ENCODE measurements around the gene RABGAP1L.
"Not testable (repeated sequence)": the region's sequence is repeated elsewhere in the genome, so short reads cannot be mapped to it uniquely, and the experiment has no call there.

Gene RABGAP1L

GRCh38 chr1:174397261-174397660 lies 237.9 kb downstream of the RABGAP1L start:
- no peak for DNase-seq

GRCh38 chr1:174398246-174398645 lies 238.9 kb downstream of the RABGAP1L start:
- DNase-seq = no peak

DNA sequence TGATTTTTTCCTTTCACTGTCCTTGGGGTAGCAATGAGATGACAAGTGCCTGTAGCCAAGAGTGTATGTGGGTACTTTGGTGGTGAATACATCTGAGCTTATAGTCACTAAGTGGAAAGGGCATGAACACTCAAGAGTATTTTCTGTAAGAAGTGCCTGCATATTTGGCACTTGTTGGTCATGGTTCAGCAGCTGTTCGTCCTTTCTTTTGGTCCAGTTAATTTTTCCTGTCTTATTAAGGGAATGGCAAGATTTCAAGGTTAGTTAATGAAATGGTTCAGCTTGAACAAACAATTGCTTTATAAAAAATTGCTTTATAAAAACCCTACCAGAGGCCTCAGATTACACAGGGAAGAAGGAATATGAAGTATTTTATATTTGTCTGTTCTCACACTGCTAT lies 239.9 kb downstream of the RABGAP1L start:
- no peak for DNase-seq

DNA sequence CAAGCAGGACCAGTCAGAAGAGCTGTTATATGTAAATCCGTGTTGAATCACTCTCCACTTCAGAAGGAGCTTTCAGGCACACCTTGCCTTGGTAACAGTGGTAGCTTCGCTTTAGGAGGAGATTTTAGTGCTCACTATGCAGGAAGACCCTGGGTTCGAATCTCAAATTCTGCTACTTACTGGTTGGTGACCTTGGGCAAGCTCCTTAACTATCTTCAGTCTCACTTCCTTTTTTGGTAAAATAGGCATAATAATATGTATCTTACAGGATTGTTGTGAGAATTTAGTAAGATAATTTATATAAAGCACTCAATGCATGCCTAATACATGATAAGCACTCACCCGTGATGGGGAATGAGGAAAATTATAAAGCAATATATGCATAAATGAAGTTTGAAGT lies 241.8 kb downstream of the RABGAP1L start:
- DNase-seq = no peak

- no peak for DNase-seq
These were observed 245.9 kb downstream of the RABGAP1L start for GRCh38 chr1:174405219-174405618.

DNA sequence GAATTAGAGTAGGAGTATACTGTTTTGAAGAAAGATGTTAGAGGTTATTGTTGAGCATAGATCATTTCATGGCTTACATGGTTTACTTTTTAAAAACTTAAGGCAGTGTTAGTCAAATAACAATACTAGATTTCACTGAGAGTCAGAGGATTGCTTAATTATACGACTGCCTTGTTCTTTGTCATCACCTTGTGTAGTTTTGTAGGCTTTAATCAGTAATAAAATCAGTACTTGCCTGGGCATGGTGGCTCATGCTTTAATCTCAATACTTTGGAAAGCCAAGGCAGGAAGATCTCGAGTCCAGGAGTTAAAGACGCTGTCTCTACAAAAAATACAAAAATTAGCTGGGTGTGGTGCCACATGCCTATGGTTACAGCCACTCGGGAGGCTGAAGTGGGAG lies 247.1 kb downstream of the RABGAP1L start:
- DNase-seq = no peak

GRCh38 chr1:174407665-174408064 lies 248.3 kb downstream of the RABGAP1L start:
- DNase-seq = no peak

- no peak for DNase-seq
These were observed 248.8 kb downstream of the RABGAP1L start for GRCh38 chr1:174408146-174408545.

GRCh38 chr1:174409801-174410200 lies 250.5 kb downstream of the RABGAP1L start:
- not testable (repeated sequence) for DNase-seq

GRCh38 chr1:174413632-174414031 lies 254.3 kb downstream of the RABGAP1L start:
- no peak for DNase-seq

GRCh38 chr1:174414203-174414602 lies 254.9 kb downstream of the RABGAP1L start:
- DNase-seq = no peak

DNA sequence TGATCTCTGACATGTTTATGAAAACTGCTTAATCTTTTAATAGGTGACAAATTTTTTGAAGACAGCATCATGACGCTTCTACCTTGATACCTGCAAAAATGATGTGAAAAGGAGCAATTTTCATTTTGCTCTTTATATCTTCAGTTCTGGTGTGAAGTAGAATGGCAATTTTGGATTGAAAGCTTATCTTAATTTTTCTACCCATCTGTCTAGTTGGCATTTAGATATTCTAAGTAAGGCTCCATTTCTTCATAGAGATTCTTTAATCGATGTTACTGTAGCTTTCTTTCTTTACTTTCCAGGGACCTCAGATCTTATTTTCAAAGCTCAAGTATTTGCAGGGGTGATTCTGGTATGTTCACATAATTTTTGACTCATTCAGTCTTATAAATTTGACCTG lies 256.2 kb downstream of the RABGAP1L start:
- no peak for DNase-seq

DNA sequence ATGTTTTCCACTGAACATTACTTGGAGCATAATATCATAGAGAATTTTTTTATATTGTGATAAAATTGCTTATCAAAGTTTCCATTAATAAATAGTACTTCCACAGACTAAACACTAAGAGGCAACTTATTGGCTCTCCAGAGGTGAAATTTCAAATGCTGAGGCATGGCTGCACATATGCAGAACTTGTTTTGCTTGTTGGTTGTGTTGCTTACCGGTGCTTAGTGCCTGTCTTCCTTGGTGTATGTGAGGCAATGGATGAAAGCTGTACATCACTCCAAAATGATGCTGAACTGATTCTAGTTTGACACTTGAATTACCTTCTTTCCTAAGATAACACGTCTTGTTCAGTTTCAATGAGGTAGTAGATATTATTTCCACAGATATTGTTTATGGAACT lies 258.6 kb downstream of the RABGAP1L start:
- DNase-seq = no peak

DNA sequence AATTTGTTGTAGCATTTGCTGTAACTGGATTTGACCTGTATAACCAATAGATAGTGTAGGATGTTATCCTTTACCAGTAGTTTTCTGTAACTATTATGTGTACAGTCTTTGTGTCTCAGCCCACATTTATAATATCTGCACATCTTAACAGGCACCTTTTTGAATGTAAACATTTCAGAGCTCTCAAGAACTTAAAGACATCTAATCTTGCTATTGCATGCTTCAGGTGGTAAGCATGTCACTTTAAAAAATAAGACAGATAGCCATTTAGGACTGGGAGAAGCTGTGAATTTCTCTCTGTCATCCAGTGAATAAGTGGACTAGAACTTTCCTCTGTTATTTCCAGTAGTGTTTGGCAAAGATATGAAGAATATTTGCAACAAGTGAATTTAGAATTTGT lies 265.8 kb downstream of the RABGAP1L start:
- DNase-seq = no peak

DNA sequence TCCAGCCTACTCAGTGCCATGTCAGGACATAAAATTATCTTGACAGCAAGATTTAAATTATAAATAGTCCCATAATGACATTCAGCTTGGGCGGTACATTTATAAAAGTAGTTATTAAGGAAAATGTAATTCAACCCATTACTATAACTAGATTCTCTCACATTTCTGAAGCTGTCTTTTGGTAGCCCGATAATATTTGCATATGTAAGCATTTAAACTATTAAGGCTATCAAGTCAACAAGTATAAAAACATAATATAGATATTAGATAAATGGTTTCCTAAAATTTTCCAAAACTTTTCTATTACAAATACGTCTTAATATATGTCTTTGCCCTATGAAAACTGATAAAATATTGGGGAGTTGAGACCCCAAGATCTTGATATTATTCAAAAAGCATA lies 266.8 kb downstream of the RABGAP1L start:
- DNase-seq = no peak

DNA sequence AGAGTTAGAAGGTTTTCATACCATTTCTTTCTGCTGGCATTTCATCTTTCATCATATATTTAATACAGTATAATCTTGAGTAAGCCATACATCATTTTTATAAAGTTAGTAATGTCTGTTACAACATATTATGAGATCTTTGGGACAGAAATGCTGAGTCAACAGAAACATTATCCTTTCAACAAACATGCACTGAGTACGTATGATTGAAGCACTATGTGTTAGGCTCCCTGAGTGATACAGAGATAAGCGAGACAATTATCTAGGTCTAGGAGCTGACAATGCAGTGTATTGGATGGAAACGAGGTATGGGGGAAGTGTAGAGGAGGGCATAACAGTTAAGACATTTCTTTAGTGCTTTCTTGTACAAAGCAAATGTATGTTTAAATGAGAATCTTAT lies 268.7 kb downstream of the RABGAP1L start:
- no peak for DNase-seq

- DNase-seq = no peak
These were observed 269.4 kb downstream of the RABGAP1L start for GRCh38 chr1:174428739-174429138.

GRCh38 chr1:174433451-174433850 lies 274.1 kb downstream of the RABGAP1L start:
- no peak for DNase-seq

DNA sequence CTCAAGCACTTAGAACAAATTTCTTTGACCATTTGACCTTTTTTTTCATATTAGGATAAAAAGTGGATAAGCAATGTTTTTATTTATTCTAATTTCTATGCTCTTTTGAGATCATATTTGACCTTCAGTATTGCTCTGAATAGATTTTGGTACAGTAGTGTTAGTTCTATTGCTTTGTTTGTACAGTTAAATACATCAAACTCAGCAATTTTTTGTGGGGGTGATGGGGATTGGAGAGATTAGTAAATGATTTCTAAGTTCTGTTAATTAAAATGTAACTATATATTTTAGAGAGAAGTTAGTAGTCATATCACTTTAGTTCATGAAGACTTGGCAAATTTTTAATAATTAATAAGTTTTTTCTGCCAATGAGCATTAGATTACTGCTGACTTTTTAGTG lies 286.0 kb downstream of the RABGAP1L start:
- no peak for DNase-seq

DNA sequence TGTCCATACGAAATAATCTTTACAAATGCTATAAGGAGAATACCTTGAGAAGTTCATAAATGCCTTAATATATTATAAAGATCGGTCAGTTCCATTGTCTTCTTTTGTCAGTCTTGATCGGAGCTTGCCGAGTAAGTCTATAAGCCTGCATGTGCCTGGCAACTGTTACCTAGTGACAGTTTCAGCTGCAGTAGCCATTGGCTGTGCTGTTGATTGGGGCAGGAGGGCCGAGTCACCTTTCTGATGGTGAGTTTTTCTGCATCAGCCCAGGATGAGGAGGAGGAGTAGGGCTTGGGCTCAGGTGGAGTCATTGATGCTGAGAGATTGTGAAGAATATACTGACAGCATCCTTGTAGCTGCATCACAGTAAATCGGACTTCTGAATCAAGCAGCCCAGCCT lies 286.5 kb downstream of the RABGAP1L start:
- no peak for DNase-seq

- DNase-seq = no peak
These were observed 288.7 kb downstream of the RABGAP1L start, which contains the start of gene GPR52 for GRCh38 chr1:174447866-174448530. TSS of gene GPR52 (plus strand) at chr1:174447964. CDS start at chr1:174448112, 148 bp downstream.

- no peak for DNase-seq
These were observed 289.2 kb downstream of the RABGAP1L start for GRCh38 chr1:174448531-174448883.

DNA sequence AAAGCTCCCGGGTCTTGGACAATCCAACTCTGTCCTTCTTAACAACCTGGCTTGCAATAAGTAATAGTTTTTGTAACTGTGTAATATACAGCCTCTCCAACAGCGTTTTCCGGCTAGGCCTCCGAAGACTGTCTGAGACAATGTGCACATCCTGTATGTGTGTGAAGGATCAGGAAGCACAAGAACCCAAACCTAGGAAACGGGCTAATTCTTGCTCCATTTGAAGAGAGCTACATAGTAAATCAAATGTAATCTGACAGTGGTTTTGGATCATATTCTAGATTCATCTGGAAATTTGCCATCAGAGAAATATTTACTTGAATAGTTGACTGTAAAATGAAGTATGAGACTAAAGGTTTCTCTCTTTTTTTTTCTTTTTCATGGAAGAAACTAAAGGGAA lies 289.7 kb downstream of the RABGAP1L start:
- DNase-seq = no peak

GRCh38 chr1:174451408-174451807 lies 292.1 kb downstream of the RABGAP1L start:
- DNase-seq = no peak

GRCh38 chr1:174465855-174466254 lies 306.5 kb downstream of the RABGAP1L start:
- no peak for DNase-seq

All from inflammatory macrophage (primary cell).